ENCODE measurements around the gene MPLKIP.

- no peak for TF ChIP-seq CTCF (IDR thresholded peaks at IDR 0.05)
- TF ChIP-seq POLR2A (IDR thresholded peaks at IDR 0.05): no peak
Measured at GRCh38 chr7:40138973-40139372, 4.6 kb upstream of the MPLKIP start.
